GM18502 (cell line): ENCODE results near the gene SLAMF9.

ENCODE experiments used
- ATAC-seq: cut with Tn5 transposase; IDR thresholded peaks from one replicate; pipeline ENCODE4 v1.9.1; 2021; ENCODE audit warnings: mild to moderate bottlenecking; ENCODE audit not compliant: unreplicated experiment, poor library complexity

The SLAMF9 gene

DNA sequence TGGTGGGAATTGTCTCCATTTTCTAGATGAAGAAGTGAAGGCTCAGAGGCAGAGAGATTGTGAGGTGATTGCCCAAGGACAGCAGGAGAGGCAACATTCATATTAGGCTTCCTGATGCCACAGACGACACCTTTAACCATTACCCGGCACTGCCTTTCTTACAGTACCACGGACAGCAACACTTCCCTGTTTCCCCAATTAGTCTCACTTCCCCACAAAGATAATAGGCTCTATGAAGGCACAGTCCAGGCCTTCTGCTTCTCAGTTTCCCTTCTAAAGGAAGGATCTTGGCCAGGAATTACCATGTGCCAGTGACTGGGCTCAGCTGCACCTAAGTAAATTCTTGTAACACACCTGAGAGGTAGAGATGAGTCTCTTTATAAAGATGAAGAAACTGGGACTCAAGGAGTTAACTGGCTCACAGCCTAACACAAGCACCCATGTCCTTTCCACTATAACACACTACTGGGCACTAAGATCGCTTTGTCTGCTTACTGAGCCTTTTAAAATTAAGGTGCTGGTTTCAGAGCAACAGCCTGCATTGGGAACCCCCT is 18.2 kb downstream of the SLAMF9 start:
- no peak for ATAC-seq

DNA sequence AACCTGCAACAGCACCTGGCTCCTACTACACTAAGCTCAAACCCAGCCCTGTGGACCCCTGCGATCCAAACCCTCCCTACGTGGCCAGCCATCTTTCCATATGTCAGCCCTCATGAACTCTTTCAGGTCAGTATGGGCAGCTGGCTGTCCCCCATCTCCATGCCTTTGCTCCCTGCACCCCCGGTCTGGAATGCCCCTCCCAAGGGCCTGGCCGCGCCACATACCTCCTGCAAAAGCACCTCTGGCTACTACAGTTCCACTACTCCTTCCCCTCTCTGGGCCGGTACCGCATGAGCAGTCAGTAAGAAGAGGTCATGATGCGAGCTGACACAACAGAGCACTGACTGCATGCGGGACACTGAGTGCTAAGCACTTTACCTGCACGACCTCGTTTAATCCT is 18.7 kb downstream of the SLAMF9 start:
- ATAC-seq = no peak

DNA sequence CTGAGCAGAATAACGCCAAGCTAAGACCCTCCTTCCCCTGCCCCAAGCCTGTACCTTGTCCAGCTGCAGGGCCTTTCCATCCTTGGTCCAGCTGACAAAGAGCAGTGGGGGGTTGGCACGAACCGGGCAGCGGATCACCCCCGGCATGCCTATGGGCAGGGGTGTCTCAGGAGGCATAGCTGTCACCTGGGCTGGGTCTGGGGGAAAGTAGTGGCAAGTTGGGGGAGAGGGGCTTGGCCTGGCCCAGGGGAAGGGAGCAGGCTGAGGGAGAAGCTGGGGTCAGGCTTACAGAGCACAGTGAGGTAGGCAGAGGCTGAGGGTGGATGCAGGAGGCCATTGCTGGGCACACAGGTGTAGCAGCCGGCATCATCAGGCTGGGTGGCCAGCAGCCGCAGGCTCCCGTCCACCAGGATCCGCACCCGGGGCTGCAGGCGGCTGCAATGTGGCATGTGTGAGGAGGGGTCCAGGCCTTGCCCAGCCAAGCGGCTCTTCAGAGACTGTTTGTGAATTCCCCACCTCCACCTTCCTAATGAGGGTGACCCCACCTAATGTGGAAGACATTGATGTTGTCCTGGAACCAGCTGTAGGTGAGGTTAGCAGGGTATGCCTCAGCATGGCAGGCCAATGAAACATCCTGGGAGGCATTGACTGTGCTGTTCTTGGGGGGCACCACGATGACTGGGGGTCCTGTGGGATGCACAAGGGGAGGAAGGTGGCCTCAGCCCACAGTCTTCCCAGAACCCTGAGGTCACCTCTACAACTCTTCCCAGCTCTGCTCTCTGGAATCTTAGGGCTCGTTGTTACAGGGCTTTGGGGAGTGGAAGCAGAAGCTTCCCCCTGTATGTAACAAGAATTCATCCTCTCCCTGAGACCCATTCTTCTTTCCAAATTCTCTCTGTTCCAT is 19.6 kb downstream of the SLAMF9 start:
- no peak for ATAC-seq

DNA sequence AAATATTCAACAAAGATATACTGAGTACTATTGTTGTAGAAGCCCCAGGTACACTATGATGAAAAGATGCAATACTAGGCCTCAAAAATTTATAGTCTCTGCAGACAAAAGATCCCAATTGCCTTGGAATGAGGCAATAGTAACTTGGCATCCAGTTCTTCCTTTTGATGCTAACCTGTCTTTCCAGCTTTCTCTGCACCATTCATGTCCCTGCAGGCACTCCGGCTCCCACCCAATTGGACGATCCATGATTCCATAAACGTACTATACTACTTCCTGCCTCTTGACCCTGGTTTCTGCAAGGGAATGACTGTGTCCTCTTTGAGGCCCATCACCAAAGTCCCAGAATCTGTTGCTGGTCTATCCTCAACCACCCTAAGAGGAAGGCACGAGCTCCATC is 20.7 kb downstream of the SLAMF9 start:
- ATAC-seq = no peak

DNA sequence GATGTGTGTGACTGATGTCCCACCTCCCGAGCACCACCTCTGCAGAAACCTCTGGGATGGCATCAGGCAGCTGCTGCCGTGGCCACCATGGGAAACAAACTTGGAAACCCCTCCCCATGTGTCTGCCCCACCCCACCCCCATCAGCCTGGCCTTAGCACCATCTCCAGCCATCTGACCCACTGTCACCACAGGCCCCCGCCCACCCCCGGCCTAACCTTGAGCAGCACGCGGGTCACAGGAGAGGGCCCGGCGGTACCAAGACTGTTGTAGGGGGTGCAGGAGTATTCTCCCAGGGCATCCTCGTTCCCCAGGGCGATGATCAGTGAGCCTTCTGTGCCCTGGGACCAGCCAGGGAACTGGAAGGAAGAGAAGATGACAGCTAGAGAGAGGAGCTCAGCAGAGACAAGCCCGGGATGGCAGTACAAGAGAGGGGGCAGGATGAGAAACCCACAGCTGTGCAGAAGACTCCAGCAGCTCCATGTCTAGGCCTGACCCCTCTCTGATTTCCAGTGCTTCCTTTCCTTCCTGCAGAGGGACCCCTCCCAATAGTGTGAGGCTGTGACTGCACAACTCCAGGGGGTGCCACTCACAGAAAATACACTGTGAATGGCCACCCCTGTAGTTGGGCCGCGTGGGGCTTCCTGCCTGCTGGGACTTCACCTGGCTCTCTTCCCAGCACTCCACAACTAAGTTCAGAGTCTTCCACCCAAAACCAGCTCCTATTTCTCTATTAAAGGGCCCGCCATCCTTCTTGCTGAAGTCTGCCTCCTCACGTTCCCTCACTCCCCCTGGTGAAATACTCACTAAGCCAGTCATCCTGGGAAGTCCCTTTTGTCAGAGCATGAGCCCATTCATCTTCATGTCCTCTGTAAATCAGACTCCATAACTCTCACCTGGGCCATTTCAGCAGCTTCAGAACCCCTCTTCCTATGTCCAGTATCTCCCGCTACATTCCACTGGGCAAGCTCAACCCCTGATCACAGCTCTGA is 21.4 kb downstream of the SLAMF9 start:
- no peak for ATAC-seq

DNA sequence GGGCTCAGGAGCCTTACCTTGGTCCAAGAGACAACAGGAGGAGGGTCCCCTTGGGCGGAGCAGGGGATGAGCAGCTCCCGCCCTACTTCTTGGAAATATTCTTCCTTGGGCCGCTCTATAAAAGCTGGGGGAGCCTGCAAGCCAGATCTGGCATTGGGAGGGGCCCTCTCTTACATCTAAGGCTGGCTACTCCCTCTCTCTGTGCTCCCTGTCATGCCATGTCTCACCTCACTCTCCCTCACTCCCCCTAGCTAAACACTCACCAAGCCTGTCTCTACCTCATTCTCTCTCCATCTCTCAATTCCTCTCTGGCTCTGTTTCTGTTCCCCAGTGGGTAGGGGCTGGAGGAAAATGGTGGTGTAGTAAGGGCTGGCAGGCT is 22.3 kb downstream of the SLAMF9 start:
- ATAC-seq = no peak

DNA sequence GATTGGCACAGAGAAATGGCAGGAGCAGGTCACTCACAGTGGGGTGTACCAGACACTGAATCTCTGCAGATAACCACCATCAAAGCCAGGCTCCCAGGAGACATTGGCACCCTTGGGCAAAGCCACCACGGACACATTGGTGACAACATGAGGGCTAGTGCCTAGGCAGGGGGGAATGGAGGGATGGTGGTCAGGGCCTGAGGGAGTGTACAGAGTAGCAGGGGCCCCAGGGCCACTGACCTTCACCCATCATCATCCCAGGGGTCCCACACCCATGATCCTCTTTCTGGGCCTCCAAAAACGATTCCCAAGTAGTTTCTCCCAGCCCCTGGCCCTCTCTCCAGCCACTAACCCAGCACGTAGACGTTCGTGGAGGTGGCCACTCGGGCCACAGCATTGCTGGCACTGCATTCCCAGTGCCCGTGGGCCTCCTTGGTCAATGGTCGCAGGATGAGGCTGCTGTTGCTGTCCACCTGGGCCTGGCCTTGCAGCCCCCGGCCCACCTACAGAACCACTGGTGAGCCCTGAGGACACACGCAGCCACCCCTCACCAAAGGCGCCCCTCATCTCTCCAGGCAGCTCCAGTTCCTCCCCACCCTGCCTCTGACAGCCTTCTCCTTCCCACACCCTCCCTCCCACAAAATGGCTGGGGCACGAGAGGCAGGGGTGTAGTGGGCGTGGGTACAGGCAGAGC is 22.8 kb downstream of the SLAMF9 start:
- ATAC-seq = no peak

DNA sequence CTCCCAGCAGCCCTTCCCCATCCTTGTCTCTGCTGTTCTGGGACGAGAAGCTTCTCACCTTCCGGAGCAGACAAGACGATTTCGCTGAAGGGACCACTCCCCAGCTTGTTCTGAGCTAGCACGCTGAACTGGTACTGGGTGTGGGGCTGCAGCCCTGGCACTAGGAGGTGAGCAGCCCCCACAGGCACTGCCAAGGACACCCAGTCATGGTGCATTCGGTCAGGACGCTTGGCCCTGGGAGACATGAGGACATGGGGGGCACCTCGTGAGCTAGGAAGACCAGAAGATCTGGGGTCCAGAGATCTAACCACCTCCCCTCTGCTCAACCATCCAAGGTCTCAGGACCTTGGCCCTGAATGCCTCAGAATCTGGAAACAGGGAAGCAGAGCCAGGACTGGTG is 23.4 kb downstream of the SLAMF9 start:
- no peak for ATAC-seq

DNA sequence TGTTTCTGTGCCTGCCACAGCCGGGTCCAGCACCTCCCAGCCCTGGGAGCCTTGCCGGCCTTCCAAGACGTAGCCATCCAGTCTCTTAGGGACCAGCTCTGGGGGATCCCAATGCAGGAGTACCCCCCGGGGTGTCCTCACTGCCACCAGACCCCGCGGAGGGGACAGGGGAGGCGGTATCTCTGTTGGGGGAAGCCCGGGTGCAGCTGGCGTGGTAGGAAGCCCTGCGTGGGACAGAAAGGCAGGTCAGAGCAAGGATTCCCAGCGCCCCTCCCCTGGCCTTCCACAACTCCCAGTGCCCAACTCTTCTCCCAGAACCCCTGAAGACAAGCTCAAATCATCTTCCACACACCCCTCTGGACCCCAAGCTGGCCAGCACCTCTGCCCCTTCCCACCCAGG is 23.8 kb downstream of the SLAMF9 start:
- no peak for ATAC-seq

DNA sequence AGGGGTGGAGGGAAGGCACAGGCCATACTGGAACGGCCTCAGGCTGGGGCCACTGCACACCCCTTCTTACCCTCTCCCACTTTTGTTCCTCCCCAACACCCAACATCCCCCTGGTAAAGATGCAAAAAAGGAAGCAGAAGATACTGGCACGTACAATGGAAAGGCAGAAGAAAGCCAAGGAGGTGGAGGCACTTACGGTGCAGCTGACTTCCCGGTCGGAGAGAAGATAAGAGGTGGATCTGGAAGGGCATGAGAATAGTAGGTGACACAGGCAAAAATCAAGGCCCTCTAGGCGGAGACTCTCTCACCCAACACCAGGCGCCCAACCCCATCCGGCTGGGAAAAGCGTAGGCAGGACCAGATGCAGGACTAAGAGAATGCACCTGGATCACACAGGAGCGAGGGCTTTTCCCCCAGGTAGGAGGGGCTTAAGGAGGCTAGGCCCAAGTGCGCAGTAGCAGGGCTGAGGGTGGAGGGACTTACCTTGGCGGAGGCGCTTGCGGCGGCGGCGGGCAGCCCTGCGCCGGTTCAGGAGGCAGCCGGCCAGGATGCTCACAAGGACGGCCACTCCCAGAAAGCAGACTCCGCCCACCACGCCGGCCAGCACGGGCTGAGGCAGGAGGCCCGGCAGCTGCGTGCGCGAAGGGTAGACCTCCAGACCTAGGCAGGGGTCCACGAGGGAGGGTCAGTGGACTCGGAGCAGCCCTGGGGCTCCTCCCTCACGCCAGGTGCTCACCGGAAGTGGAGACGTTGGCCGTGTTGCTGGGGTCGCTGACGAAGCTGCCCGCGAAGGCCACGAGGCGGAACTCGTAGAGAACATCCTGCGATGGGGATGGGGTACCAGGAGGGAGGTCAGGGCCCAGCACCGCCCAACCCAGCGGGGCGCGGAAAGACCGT is 24.6 kb downstream of the SLAMF9 start:
- ATAC-seq = no peak

DNA sequence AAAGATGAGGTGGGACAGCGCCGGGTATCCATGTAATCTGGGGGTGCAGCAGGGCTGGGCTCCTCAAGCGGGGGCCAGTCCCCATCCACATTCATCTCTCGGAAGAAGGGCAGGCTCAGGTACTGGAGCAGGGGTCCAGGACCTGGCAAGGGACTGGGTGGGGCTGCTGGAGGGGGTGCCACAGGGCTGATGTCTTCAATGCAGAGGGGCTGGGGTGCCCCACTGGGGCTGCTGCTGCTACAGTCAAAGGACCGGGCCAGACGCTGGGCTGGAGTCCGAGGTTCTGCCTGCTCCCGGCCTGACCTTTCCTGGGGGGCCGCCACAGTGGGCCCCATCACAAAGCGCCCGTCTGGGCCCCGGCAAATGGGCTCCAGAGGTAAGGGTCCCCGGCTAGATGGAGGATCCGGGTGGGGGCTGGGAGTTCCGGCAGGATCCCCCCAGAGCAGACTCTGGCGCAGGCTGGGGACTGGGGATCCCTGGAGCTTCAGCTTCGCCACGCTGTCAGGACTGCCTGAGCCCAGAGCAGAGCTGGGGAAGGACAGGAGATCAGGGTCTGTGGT is 25.5 kb downstream of the SLAMF9 start:
- ATAC-seq = no peak

DNA sequence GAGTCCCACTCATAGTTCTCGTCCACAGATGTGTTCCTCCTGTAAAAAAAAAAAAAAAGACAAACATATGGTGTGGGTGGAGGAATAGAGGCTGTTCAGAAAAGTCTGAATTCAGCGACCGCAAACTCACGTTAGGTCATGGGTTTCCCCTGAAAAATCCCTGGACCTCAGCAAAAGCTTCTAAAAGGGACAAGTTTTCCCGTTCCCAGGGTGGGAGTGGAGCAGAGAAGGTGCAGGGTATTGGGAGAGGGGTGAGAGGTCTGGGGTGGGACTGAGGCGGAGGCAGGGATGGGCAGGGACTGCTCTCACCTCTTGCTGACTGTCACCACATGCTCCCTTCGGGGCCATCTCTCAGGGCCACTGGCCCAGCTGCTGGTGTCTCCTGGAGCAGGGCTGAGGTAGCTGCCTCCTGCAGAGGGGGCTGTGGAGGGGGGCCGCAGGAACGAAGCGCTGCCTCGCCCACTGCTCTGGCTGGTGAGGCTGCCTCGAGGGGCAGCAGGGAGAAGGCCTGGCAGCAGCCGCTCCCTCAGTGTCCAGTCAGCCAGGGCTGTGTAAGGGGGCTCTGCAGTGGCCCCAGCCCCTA is 26.1 kb downstream of the SLAMF9 start:
- ATAC-seq = no peak

DNA sequence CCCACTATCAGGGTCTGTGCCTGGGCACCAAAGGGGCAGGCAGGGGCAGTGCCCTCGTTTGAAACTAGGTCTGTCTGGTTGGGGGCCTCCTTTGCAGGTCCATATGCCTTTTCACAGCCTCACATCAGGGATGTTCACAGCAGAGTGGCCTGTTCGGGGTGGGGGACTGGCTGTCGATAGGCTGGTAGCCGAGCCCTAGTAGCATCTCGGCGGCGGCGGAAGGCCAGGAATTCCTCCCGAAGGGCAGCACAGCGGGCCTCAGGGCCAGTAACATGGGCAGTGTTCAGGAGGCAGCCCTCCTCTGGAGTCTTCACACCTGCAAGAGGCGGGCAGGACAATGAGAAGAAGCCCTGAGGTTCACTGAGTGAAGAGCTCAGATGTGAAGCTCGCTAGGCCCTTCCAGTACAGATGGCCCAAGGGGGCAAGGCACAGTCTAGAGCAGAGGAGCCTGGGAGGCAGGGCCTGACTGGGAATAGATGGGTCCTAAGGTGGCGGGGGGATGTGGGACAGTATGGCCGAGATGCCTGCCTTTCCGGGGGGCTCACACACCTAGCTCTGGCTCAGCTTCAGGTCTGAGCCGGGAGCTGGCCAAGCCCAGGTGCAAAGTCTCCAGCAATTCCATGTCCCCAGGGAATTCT is 26.7 kb downstream of the SLAMF9 start:
- ATAC-seq = no peak

DNA sequence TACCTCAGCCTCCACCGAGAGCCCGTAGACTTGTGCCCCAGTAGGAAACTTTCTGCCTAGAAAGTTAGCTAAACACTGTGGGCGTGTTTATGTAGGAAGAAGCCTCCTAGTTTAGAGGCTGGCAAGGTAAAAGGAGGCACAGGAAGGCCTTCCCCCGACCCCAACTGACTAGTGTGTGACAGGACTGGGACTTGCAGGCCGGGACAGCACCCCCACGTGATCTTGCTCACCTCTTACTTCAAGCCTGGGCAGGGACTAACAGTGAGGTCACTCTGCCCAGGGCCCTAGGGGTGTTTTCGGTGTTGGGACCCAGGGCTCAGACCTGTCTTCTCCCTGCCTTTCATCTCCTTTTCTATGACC is 28.3 kb downstream of the SLAMF9 start:
- no peak for ATAC-seq

DNA sequence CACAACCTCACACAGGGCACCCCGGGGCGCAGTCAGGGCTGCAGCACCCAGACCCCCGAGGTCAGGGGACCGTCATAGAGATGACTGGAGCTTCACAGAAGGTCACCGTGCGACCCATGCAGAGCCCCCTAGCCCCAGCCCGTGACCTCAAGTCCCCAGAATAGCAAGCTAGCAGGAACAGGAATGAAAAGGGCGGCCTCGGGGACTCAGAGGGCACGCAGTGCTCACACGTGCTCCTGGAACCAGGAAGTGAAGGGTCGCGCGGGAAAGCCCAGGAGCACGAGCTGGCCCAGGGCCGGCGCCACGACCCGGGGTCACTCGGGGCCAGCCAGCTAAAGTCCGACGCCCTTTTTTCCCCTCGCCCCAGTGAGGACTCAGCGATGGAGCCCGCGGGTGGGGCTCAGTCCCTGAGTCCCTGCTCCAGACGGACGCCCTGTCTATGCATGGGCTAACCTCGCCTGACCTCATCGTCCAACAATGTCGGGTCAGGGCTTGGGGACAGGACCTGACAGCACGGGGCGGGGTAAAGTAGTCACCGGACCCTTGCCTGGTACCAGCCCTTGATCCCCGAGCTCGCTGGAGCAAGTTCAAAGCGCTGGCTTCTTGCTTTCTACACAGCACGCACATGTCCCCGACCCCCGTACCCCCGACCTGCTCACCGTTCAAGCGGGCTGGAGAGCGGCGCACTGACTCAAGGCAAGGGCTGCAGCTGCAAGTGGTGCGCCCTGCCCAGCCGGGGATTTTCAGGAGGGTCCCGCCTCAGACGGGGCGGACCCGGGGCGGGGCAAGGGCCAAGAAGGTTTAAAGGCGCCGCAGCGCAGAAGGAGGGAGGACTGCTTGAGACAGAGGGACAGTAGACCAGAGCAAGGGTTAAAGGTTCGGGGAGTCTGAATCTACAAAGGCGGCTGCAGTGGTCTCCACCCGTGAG is 29.0 kb downstream of the SLAMF9 start, which contains the start of gene TAGLN2:
TSS of gene TAGLN2 (minus strand) at position 717 of the 928 bp plus-strand sequence. CDS start 4,998 bp downstream, outside the sequence.
- ATAC-seq = peak; percentile 67

DNA sequence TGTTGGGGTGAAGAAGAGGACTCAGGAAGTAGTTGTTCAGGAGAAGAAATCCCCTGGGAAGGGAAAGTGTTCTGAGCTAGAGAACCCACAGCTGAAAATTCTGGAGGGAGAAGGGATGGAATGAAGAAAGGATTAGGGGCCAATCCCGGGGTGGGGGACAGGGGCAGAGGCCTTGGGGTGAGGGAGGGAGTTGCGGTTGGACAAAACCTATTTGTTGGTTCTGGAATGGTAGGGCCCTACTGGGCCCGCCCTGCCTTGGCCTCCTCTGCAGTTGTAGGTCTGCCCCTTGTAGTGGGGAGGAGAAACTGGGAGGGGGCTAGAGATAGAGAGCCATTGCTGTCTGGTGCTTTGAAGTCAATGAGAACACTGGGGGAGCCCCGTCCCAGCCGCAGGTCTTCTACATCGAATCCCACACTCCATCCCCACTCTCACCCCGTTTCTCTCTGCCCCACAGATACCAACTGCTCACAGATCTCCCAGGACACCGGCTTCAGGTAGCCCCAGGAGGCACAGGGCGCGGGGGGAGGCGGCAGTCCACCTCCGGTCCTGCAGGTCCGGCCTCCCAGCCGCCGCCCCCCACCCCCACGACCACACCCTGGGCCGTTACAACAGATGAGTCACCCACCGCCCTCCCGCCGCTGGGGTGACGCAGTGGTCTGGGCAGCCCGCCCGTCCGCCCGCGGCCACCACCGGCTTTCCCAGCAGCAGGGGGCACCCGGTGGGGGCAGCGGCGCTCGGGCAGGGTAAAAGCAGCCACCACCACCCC is 29.8 kb downstream of the SLAMF9 start:
- peak; percentile 15 for ATAC-seq
